SK-N-SH (cell line): ENCODE measurements around the gene WDR77.

Experiments
- CHD2 ChIP-seq: fragments of 150-350 bp; IDR thresholded peaks from 2 replicates; pipeline ENCODE4 v1.6.1; 2018; ENCODE audit warnings: low read length; ENCODE audit not compliant: partially characterized antibody
- EP300 ChIP-seq, 2 experiments: IDR thresholded peaks; 2 replicates each; pipeline versions ENCODE4 v1.4.0 to v1.6.1; 2012; ENCODE audit warnings: borderline replicate concordance in 1 of 2, low read depth in 1 of 2, low read length in 1 of 2
- EZH2phosphoT487 ChIP-seq: fragments of 200-600 bp; sonication (generic); IDR thresholded peaks from 2 replicates; pipeline ENCODE4 v1.6.1; 2017; ENCODE audit warnings: low read depth, mixed run types, mild to moderate bottlenecking, antibody characterized with exemption, moderate library complexity, borderline replicate concordance
- GABPA ChIP-seq: IDR thresholded peaks from 2 replicates; pipeline ENCODE4 v1.4.0; 2012; ENCODE audit warnings: low read depth, mild to moderate bottlenecking
- GATA2 ChIP-seq: sonication (generic); formaldehyde crosslinking; IDR thresholded peaks from 2 replicates; pipeline ENCODE4 v1.5.0; 2020; ENCODE audit warnings: mild to moderate bottlenecking, missing genetic modification reagents
- JUND ChIP-seq: IDR thresholded peaks from 2 replicates; pipeline ENCODE4 v1.4.0; 2012
- MXI1 ChIP-seq: IDR thresholded peaks from 2 replicates; pipeline ENCODE4 v1.6.1; 2012; ENCODE audit warnings: mild to moderate bottlenecking, low read depth, low read length, improper control_type of control experiment
- POLR2AphosphoS5 ChIP-seq: IDR thresholded peaks from 2 replicates; pipeline ENCODE4 v1.6.1; 2012; ENCODE audit warnings: low read depth, low read length
- RXRA ChIP-seq: IDR thresholded peaks from 2 replicates; pipeline ENCODE4 v1.4.0; 2012; ENCODE audit warnings: low read depth, mild to moderate bottlenecking, borderline replicate concordance
- TCF12 ChIP-seq: IDR thresholded peaks from 2 replicates; pipeline ENCODE4 v1.4.0; 2012
- YY1 ChIP-seq: IDR thresholded peaks from 2 replicates; pipeline ENCODE4 v1.4.0; 2012; ENCODE audit warnings: low read depth, mild to moderate bottlenecking
- TF ChIP-seq, protein P1 (sequence below): fragments of 200-600 bp; sonication (generic); IDR thresholded peaks from 2 replicates; pipeline ENCODE4 v1.6.1; 2017; ENCODE audit warnings: antibody characterized with exemption, mild to moderate bottlenecking, moderate library complexity
- TF ChIP-seq, protein P2 (sequence below): IDR thresholded peaks from 2 replicates; pipeline ENCODE4 v1.4.0; 2012; ENCODE audit warnings: low read depth
- TF ChIP-seq, protein P3 (sequence below): IDR thresholded peaks from 2 replicates; pipeline ENCODE4 v1.6.1; 2012; ENCODE audit warnings: mild to moderate bottlenecking, low read depth, low read length, moderate library complexity

DNA sequence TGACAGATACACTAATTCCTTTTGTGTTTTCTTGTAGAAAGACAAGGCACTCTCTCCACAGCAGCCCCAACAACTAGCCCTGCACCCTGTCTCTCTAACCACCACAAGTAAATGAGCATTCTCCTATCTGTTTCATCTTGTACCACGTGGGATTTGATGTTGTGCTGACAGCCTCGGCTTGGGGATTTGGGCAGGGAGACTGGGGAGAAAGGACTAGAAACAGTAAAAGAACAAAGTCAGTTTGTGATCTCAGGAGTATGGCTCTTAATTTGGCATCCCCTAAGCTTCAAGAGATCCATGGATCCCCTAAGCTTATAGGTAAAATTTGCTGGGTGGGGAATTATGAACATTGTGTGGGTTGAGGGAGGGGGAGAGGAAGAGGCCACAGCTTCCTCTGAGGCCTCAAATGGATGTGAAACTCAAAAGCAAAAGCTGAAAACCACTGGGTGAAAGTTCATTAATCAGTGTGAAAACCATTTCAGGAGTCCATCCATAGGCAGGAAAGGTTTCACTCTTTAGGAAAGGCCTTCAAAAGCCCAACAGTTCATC lies 27.8 kb upstream of the WDR77 start:
- TF ChIP-seq, protein P1, sequence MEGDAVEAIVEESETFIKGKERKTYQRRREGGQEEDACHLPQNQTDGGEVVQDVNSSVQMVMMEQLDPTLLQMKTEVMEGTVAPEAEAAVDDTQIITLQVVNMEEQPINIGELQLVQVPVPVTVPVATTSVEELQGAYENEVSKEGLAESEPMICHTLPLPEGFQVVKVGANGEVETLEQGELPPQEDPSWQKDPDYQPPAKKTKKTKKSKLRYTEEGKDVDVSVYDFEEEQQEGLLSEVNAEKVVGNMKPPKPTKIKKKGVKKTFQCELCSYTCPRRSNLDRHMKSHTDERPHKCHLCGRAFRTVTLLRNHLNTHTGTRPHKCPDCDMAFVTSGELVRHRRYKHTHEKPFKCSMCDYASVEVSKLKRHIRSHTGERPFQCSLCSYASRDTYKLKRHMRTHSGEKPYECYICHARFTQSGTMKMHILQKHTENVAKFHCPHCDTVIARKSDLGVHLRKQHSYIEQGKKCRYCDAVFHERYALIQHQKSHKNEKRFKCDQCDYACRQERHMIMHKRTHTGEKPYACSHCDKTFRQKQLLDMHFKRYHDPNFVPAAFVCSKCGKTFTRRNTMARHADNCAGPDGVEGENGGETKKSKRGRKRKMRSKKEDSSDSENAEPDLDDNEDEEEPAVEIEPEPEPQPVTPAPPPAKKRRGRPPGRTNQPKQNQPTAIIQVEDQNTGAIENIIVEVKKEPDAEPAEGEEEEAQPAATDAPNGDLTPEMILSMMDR = no peak
- TF ChIP-seq MXI1 (no peak), GATA2 (CRISPR knock-in tag) (no peak), EP300 (IDR thresholded peaks at IDR 0.05; ENCODE audit: borderline replicate concordance in 1 of 2, low read depth in 1 of 2, low read length in 1 of 2) (no peak), RXRA (no peak), POLR2AphosphoS5 (no peak), EZH2phosphoT487 (no peak), CHD2 (no peak), GABPA (no peak), YY1 (no peak), JUND (no peak), TCF12 (no peak)
- TF ChIP-seq, protein P2, sequence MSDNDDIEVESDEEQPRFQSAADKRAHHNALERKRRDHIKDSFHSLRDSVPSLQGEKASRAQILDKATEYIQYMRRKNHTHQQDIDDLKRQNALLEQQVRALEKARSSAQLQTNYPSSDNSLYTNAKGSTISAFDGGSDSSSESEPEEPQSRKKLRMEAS = no peak
- TF ChIP-seq, protein P3, sequence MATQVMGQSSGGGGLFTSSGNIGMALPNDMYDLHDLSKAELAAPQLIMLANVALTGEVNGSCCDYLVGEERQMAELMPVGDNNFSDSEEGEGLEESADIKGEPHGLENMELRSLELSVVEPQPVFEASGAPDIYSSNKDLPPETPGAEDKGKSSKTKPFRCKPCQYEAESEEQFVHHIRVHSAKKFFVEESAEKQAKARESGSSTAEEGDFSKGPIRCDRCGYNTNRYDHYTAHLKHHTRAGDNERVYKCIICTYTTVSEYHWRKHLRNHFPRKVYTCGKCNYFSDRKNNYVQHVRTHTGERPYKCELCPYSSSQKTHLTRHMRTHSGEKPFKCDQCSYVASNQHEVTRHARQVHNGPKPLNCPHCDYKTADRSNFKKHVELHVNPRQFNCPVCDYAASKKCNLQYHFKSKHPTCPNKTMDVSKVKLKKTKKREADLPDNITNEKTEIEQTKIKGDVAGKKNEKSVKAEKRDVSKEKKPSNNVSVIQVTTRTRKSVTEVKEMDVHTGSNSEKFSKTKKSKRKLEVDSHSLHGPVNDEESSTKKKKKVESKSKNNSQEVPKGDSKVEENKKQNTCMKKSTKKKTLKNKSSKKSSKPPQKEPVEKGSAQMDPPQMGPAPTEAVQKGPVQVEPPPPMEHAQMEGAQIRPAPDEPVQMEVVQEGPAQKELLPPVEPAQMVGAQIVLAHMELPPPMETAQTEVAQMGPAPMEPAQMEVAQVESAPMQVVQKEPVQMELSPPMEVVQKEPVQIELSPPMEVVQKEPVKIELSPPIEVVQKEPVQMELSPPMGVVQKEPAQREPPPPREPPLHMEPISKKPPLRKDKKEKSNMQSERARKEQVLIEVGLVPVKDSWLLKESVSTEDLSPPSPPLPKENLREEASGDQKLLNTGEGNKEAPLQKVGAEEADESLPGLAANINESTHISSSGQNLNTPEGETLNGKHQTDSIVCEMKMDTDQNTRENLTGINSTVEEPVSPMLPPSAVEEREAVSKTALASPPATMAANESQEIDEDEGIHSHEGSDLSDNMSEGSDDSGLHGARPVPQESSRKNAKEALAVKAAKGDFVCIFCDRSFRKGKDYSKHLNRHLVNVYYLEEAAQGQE = no peak
